ENCODE results near the gene RALGAPA2. TPM values are rescaled to one million over a fixed set of nuclear protein-coding genes. Genes with fewer than 3 reads are reported as not detected.
A peak's percentile ranks its signal among the peaks of the same experiment; 100 is the strongest.

Gene RALGAPA2
- total RNA-seq, 1 experiment from 2014 or later = 13.4 TPM

DNA sequence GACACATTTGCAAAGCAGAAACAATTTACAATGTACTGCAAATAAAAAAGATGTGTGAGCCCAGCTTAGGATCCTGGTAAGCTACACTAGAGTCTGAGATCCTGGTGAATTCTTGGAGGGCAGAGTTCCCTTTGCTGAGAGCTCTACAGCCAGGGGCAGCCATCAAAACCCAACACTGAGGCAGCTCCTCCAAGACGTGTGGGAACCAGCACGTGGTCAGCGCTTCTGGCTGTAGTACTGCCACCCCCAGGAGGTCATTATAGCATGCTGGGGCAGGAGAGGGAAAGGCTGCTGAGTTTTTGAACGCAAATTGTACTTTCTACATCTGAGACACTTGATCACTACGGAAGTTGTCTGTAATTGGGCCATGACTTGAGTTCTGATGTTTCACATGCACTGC lies 213.0 kb downstream of the RALGAPA2 start:
- DNase-seq (ENCODE audit: low read depth, low spot score) (no peak), ATAC-seq (no peak)
- Histone ChIP-seq H3K36me3 (ENCODE audit: control insufficient read depth, insufficient read depth, low read length) (no peaks in the 10 kb centered on the region), H3K4me3 (ENCODE audit: low read depth in 2 of 2, low read length in 2 of 2) (no peak overlapping the region), H3K9me3 (ENCODE audit: control insufficient read depth, insufficient read depth, low read depth, low read length) (no peaks in the 10 kb centered on the region), H3K4me1 (ENCODE audit: control insufficient read depth, insufficient read depth, low read length) (no peaks in the 10 kb centered on the region), H3K27ac (ENCODE audit: low read length) (no peak overlapping the region), H3K27me3 (ENCODE audit: control insufficient read depth, insufficient read depth, low read length) (no peaks in the 10 kb centered on the region)
- POLR2A ChIA-PET = no interaction called here
- intact Hi-C loops (cut with micrococcal nuclease; ENCODE audit: unreplicated experiment) (no loop called here), in situ Hi-C loops (cut with HindIII; ENCODE audit: low pct_unique_long_range_greater_than_20kb, low sequenced_read_pairs) (no loop called here)
- TF ChIP-seq, protein P1, sequence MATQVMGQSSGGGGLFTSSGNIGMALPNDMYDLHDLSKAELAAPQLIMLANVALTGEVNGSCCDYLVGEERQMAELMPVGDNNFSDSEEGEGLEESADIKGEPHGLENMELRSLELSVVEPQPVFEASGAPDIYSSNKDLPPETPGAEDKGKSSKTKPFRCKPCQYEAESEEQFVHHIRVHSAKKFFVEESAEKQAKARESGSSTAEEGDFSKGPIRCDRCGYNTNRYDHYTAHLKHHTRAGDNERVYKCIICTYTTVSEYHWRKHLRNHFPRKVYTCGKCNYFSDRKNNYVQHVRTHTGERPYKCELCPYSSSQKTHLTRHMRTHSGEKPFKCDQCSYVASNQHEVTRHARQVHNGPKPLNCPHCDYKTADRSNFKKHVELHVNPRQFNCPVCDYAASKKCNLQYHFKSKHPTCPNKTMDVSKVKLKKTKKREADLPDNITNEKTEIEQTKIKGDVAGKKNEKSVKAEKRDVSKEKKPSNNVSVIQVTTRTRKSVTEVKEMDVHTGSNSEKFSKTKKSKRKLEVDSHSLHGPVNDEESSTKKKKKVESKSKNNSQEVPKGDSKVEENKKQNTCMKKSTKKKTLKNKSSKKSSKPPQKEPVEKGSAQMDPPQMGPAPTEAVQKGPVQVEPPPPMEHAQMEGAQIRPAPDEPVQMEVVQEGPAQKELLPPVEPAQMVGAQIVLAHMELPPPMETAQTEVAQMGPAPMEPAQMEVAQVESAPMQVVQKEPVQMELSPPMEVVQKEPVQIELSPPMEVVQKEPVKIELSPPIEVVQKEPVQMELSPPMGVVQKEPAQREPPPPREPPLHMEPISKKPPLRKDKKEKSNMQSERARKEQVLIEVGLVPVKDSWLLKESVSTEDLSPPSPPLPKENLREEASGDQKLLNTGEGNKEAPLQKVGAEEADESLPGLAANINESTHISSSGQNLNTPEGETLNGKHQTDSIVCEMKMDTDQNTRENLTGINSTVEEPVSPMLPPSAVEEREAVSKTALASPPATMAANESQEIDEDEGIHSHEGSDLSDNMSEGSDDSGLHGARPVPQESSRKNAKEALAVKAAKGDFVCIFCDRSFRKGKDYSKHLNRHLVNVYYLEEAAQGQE (IDR thresholded peaks at IDR 0.05; ENCODE audit: insufficient read depth in 1 of 2, low read depth in 2 of 2, low read length in 1 of 2) = no peak
- TF ChIP-seq POLR2AphosphoS5 (IDR thresholded peaks at IDR 0.05; ENCODE audit: low read depth, low read length) (no peak), SIN3A (IDR thresholded peaks at IDR 0.05; ENCODE audit: borderline replicate concordance, insufficient read depth, low read depth, low read length) (no peak), TCF7L2 (IDR thresholded peaks at IDR 0.05; ENCODE audit: low read depth, low read length) (no peak)
- TF ChIP-seq, protein P2, sequence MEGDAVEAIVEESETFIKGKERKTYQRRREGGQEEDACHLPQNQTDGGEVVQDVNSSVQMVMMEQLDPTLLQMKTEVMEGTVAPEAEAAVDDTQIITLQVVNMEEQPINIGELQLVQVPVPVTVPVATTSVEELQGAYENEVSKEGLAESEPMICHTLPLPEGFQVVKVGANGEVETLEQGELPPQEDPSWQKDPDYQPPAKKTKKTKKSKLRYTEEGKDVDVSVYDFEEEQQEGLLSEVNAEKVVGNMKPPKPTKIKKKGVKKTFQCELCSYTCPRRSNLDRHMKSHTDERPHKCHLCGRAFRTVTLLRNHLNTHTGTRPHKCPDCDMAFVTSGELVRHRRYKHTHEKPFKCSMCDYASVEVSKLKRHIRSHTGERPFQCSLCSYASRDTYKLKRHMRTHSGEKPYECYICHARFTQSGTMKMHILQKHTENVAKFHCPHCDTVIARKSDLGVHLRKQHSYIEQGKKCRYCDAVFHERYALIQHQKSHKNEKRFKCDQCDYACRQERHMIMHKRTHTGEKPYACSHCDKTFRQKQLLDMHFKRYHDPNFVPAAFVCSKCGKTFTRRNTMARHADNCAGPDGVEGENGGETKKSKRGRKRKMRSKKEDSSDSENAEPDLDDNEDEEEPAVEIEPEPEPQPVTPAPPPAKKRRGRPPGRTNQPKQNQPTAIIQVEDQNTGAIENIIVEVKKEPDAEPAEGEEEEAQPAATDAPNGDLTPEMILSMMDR (IDR thresholded peaks at IDR 0.05) = no peak
- BruUV-seq (replicated peaks) = no TSS peak
- CTCF ChIA-PET = no interaction called here

DNA sequence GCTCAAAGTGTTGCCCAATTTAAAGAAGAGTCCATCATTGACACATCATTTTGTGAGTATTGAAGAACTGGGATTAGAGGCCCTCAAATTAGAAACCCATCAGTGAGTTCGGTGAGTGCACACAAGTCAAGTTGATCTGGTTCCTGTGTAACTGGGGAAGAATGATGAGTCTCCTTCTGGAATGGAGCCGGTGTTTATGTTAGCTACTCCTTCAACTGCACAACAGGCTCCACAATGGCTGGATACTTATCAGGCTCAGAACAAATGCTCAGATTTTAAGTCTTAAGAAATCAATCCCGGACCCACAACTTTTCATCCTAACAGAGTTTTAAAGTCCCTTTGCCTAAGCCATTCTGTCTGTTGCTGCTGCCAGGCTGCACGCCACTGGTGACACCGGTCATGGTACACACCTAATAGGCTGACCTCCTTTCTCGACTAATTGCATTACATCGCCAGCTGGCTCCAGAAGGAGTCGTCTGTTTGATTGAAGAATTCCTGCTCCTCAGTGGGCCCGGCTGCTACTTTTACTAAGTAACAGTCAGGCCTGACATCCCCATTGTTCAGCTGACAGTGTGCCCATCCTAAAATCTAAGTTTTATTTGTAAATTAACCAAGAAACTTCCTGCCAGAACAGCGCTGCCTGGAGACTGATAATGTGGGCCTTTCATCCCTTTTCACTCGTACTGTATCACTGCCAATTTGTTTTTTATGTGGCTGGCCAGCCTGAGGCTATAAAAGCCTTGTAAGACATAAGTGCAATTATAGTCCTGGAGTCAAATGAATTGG lies 214.2 kb downstream of the RALGAPA2 start:
- no TSS peak for BruUV-seq (replicated peaks)
- DNase-seq (ENCODE audit: low read depth, low spot score) (no peak), ATAC-seq (no peak)
- no peak overlapping the region for H3K4me3 ChIP-seq (ENCODE audit: low read depth in 2 of 2, low read length in 2 of 2)
- POLR2A ChIA-PET = no interaction called here
- no peaks in the 10 kb centered on the region for H3K4me1 ChIP-seq (ENCODE audit: control insufficient read depth, insufficient read depth, low read length)
- no peaks in the 10 kb centered on the region for H3K9me3 ChIP-seq (ENCODE audit: control insufficient read depth, insufficient read depth, low read depth, low read length)
- no peaks in the 10 kb centered on the region for H3K27me3 ChIP-seq (ENCODE audit: control insufficient read depth, insufficient read depth, low read length)
- no peaks in the 10 kb centered on the region for H3K36me3 ChIP-seq (ENCODE audit: control insufficient read depth, insufficient read depth, low read length)
- intact Hi-C loops (cut with micrococcal nuclease; ENCODE audit: unreplicated experiment) = no loop called here
- in situ Hi-C loops (cut with HindIII; ENCODE audit: low pct_unique_long_range_greater_than_20kb, low sequenced_read_pairs) = no loop called here
- TF ChIP-seq POLR2AphosphoS5 (IDR thresholded peaks at IDR 0.05; ENCODE audit: low read depth, low read length) (no peak), TCF7L2 (IDR thresholded peaks at IDR 0.05; ENCODE audit: low read depth, low read length) (0 out of 2 replicates have a peak, but pooled peaks have one; percentile 32)
- CTCF ChIA-PET = no interaction called here
- no peak overlapping the region for H3K27ac ChIP-seq (ENCODE audit: low read length)

Measured in Panc1 (cell line).